Inflammatory macrophage treated with lipopolysaccharide for 1 hour (primary cell): ENCODE results near the gene HMOX2.

Source experiments
- DNase-seq, 2 donors: peaks; one replicate each; pipeline ENCODE4 v3.0.0-alpha.2; 2020 to 2022

HMOX2 gene, protein sequence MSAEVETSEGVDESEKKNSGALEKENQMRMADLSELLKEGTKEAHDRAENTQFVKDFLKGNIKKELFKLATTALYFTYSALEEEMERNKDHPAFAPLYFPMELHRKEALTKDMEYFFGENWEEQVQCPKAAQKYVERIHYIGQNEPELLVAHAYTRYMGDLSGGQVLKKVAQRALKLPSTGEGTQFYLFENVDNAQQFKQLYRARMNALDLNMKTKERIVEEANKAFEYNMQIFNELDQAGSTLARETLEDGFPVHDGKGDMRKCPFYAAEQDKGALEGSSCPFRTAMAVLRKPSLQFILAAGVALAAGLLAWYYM

DNA sequence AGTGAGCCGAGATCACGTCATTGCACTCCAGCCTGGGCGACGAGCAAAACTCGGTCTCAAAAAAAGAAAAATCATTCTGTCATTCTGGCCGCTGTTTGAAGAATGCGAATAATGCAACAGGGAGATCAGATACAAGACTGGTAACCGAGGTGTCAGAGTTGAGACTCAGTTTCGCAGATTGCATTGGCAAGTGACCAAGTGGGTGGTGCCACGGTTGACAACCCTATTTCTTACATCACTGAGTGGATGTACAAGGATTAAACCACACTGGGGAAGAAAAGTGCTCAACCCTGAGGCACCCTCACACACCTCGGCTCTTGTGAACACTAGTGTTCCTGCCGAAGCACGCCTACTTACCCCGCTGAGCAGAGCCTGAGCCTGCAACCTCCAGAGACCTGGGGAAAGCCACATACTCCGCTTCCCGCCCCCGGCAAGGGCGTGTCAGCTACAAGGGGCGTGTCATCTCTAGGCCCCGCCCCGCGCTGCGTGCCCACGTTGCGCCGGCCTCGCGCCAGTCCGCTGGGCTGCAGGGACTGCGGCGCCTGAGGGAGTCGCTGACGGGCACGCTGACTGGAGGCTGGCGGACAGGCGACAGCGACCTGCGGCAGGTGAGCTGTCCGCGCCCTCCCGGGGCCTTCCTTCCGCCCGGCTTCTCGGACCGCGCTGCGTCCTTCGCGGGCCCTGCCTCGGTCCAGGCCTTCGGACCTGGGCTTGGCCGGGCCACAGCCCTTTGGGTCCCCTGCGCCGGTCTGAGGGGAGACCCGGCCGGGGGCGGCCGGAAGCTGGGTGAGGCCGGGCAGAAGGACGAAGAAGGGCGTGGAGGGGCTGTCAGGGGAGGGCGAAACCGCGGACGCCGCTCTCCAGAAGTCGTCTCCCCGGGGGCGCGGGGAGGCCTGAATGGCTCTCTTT is at the start of gene HMOX2:
TSS of gene HMOX2 (plus strand) at position 519 of the 909 bp plus-strand sequence. CDS start 29,127 bp downstream, outside the sequence.
- peak; percentile 92 to 96 for DNase-seq

DNA sequence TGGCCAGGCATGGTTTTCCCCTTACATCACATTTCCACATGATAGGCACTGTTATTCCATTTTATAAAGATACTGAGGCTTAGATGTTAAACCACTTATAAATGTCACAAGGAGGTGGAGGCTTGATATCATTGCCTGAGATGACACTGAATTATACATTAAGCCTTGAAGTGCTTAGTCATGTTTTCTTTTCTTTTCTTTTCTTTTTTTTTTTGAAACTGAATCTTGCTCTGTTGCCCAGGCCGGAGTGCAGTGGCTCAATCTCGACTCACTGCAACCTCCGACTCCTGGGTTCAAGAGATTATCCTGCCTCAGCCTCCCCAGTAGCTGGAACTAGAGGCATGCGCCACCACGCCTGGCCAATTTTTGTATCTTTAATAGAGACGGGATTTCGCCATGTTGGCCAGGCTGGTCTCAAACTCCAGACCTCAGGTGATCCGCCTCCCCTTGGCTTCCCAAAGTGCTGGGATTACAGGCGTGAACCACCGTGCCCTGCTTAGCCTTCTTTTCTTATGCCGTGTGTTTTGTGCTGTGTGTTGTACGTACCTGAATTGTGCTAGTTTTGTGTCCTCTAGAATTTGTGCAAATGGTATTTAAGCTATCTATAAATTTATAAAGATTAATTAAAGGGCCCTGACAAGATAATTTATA is 49.4 kb upstream of the HMOX2 start:
- DNase-seq, result no peak

DNA sequence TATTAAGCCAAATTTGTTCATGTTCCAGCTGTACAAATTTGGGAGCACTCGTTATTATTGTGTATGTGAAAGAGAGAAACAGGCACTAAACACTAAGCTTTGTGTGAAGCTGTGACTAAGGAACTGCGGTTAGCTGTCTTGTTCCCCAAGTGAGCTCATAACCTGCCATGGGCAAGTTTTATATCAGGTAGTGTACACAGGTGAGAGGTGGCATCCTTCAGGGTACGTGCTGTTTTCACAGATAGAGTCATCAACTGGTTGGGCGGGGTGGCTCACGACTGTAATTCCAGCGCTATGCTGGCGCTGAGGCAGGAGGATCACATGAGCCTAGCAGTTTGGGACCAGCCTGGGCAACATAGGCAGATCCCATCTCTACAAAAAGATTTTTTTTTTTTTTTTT is 47.7 kb upstream of the HMOX2 start:
- no peak for DNase-seq

DNA sequence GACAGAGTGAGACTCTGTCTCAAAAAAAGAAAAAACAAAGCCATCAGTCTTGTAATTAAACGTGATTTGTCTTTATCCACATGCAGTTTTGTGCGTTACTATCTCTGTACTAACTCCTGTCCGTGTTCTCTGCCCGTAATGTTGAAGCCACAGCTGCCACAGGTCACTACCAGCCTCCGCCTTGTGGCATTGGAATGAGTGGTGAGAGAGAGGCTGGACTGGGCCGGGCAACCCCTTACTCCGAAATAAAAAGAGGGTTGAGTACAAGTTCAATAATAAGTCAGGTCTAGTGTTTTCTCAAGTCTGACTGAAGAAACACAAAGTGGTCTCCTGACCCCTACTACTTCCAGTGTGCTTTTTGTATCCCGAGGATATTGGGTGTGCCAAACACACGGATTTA is 45.2 kb upstream of the HMOX2 start:
- no peak for DNase-seq

DNA sequence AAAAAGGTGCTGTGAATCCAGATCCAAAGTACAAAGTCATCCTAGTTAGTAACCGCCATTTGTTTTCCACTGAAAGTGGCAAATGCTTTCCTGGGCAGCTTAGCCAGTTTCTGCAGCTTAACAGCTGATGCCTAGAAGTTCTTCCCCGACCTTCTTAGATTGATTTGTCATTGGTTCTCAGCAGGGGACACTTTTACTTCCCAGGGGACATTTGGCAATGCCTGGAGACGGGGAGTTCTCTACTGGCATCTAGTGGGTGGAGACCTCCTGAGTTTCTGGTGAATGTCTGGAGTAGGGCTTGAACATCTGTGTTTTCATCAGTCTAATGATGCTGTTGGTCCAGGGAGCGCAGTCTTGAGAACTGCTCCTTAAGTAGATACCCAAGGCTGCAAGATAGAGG is 43.0 kb upstream of the HMOX2 start:
- no peak for DNase-seq

DNA sequence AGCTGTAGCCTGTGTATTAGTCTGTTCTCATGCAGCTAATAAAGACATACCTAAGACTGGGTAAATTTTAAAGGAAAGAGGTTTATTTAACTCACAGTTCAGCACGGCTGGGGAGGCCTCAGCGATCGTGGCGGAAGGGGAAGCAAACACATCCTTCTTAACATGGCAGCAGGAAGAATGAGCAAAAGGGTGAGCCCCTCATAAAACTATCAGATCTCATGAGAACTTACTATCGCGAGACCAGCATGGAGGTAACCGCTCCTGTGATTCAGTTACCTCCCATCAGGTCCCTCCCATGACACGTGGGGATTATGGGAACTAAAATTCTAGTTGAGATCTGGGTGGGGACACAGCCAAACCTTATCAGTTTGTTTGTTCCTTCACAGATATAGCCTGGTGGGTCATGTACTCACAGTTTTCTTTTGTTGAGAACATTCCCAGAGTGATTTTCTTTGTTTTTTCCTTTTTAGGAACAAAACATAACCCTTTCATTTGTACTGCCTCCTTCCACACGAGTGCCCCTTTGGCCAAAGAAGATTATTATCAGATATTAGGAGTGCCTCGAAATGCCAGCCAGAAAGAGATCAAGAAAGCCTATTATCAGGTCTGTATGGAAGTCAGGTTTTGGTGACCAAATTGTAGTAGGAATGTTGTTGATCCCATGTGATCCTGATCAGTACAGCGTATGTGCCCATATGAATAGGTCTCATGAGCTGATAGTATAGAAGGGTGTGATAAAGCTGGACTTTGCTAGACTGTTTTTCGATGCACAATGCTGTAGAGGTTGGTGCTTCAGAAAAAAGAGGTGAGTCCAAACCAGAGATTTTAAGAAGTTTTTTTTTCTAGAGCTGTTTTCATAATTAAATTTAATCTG is 42.0 kb upstream of the HMOX2 start:
- DNase-seq, result no peak

DNA sequence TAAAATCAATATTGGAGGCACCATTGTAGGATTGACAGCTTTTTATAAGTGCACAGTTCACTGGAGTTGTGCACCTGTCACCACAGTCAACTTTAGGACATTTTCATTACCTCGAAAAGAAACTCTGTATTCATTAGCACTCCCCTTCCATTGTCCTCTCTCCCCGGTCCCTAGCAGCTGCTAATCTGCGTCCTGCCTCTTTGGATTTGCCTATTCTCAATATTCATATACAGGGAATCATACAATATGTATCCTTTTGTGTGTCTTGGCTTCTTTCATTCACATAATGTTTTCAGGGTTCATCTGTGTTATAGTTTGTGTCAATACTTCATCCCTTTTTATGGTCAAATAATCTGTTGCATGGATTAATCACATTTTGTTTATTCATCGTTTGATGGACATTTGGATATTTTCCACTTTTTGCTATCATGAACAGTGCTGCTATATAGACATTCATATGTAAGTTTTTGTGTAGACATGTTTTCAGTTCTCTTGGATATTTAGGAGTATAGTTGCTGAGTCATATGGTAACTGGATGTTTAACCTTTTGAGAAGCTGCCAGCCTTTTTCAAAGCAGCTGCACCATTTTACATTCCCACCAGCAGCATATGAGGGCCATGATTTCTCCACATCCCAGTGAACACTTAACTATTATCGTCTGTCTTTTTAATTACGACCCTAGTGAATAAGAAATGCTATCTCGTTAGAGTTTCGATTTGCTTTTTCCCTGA is 40.7 kb upstream of the HMOX2 start:
- no peak for DNase-seq

DNA sequence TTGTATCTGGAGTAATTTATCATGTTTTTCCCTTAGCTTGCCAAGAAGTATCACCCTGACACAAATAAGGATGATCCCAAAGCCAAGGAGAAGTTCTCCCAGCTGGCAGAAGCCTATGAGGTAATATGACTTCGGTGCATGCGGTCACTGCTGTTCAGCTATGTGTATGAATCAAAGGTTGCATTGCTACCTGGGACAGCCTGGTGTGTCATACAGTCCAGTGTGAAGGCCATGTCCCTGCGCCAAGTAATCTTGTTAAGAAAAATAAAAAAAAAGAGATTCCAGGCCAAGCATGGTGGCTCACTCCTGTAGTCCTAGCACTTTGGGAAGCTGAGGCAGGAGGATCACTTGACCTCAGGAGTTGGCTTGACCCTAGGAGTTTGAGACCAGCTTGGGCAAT is 38.8 kb upstream of the HMOX2 start:
- no peak for DNase-seq

DNA sequence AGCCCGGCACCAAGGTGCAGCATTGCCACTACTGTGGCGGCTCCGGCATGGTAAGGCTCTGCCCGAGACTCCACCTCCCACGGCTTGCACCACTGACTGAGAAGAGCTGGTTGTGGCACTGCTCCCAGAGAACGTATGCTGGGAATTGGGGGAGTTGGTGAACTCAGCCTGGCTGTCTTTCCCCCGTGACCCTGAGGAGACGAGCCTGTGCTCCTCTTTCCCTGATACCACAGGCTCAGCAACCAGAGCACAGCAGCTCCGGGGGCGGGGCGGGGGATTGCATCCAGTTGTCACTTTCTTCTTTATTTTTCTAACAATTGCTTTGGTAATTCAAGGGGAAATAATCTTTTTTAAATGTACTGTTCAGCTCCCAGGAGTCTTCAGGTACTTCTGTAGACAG is 33.8 kb upstream of the HMOX2 start:
- DNase-seq, result no peak

DNA sequence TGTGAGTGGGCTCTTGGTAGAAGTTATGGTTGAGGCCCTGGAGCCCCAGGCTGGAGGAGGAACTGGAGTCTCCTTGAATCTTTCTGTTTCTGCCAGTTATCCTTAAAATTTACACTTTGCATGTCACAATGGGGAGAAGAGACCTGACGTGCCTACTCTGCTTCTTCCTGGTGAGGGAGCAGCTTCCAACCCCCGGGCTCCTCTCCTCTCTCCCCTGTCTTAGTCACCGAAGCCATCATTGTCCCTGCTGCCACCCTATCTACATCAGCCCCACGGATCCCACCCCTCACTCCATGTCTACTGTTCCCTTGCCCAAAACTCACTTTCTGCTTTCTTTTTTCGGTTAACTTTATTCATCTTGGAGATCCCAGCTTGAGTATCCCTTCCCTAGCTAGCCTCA is 32.9 kb upstream of the HMOX2 start:
- DNase-seq, result no peak

DNA sequence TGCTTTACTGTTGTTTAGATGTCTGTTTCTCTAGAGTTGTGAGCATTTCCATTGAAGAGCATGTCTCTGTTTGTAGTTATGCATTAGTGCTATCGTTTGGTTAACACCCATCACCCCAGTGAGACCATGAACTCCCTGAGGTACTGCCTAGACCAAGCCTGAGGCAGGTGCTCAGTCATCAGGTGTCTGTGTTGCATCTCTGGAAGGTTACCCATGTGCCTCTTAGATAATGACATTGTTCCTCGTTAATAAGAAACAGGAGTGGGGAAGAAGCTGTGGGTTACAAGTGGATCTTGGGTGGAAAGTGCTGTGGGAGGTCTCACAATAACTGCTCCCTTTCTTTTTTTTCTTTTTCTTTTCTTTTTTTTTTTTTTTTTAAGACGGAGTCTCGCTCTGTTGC is 32.2 kb upstream of the HMOX2 start:
- DNase-seq, result no peak

DNA sequence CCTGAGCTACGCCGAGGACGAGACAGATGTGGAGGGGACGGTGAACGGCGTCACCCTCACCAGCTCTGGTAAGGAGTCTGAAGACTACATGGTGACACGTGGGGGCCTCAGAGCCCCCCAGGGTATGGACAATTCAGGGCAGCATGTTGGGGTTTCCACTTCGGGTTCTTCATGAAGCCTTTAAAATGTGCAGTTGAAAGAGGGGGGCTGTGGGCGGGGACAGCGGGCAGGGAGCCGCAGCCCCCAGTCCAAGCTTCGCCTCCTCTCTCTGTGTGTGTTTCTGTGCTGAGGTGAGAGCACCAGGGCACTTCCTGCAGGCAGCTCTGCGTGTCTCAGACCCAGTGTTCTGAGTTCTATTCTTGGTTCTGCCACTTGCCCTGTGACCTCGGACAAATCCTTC is 25.8 kb upstream of the HMOX2 start:
- no peak for DNase-seq

DNA sequence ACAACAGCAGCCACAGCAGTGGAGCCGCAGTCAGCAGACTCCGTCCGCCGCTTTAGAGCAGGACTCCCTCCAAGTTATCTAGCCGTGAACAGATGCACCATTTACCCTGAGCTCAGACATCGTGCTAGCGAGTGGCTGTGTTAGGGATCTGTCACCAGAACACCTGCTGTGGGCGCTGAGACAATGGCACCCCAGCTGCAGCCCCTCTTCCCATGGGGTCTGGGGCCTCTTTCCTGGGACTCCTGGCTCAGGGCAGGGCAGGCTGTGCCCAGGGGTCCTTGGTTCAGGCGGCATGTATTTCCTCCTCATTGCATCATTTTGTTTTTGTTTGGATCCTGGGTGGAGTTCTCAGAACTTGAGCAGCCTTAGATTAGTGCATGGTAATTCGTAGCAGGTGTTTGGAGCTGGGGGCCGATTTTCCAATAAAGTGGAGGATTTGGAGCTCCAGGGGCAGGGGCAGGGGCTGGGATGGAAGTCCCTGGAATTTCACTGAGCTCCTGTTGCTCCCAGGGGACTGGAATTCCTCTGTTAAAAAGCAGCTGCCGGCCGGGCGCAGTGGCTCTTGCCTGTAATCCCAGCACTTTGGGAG is 25.2 kb upstream of the HMOX2 start:
- no peak for DNase-seq

DNA sequence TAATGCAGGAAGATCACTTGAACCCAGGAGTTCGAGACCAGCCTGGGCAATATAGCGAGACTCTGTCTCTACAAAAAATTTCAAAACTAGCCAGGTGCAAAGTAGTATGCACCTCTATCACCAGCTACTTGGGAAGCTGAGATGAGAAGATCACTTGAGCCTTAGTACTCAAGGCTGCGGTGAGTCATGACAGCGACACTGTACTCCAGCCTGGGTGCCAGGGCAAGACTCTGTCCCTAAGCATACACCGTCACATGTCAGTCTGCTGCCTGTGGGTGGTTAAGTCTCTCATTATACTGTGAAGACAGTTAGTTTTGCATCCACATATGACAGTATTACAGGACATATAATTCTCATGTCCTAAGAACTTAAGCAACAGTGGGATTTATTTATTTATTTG is 23.5 kb upstream of the HMOX2 start:
- peak in 1 of 2 donors; percentile 19 for DNase-seq

DNA sequence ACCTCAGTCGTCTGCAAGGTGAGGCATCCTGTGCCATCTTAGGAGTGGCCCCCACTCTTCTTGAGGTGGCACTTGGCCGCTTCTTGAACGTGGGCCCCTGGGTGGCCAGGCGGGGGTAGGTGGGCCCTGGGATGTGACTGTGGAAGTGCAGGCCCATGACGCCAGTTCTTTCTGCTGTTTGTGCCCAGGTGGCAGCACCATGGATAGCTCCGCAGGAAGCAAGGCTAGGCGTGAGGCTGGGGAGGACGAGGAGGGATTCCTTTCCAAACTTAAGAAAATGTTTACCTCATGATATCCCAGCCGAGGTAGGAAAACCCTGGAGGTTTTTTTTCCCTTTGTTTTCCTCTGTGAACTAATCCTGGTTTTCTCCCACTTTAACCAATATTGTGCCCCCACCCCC is 21.6 kb upstream of the HMOX2 start:
- DNase-seq, result no peak

DNA sequence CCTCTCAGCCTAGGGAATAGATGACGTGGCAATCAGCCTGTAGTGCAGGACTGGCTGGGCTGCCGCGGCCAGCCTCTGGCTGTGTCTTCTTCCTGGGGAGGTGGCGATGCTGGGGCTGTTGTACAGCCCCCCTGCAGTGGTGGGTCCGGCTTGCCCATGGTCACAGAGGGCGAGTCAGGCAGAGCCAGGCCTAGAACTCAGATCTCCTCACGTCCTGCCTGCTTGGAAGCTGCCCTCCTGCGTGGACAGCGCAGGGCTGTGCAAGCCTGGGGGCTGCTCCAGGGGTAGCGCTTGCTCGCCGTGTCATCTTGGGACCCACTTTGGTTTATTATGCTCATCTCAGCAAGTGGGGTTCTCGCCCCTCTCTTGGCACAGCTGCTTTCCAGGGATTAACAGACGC is 21.1 kb upstream of the HMOX2 start:
- DNase-seq, result no peak

DNA sequence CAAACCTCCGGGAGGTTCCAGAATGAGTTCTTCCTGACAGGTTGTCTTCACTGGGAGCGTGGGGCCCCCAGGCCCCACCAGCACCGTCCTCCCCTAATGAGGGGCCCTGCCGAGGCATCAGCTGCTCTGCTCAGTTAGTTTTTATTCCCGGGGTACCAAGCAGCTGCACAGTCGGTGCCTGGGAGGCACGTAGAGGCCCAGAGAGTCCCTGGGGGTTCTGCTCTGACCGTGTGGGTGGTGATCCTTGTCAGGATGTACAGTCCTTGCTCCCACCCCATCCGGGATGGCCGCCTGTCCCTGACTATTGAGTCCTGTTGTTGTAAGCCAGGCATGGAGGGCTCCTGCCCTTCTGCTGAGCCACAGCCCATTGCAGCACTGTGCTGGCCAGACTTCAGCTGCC is 20.2 kb upstream of the HMOX2 start:
- DNase-seq, result no peak

DNA sequence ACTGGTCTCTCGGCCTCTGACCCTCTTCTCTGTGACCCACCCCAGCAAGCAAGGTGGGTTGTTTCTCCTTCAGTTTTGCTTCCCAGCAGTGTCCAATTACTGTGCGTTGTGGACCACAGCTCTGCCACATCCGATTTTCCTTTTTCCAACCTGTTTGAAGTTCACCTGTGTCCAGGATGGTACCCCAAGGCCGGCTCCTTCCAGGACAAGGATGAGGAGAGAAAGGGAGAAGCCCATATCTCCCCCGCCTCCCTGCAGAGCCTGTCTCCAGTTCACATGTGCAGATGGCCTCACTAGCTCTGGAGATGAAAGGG is 15.3 kb upstream of the HMOX2 start:
- no peak for DNase-seq

DNA sequence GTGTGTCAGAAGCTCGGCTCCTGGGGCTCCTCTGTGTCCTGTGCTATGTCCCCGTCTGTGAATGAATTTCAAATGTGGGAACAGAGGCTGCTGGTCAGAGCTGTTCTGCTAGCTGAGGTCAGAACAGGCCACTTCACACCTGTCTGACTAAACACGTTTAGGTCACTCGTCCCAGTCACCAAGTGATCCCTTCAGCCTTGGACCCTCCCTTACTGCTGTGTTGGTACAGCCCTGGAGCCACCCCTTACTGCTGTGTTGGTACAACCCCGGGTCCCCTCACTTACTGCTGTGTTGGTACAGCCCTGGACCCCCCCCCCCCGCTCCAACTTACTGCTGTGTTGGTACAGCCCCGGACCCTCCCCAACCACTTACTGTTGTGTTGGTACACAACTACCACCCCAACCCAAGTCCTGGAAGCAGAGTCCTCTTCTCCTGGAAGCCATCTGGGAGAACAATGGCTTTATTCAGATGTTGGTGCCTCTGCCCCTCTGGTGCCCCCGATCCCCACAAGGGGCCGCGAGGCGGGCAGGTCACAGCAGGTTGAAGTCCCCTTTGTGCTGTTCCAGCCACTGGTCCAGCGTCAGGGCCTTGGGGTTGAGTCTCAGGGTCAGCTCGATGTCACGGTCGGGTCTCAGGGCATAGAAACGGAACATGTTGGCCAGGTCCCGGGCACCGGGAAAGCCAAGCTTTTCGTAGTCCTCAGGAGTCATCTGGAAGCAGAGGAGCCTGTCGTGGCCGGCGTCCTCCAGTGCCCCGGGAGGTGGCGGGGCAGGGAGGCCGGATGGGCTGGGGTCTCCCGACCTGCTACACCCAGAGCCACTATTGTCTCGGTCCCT is 14.7 kb upstream of the HMOX2 start:
- DNase-seq, result no peak

DNA sequence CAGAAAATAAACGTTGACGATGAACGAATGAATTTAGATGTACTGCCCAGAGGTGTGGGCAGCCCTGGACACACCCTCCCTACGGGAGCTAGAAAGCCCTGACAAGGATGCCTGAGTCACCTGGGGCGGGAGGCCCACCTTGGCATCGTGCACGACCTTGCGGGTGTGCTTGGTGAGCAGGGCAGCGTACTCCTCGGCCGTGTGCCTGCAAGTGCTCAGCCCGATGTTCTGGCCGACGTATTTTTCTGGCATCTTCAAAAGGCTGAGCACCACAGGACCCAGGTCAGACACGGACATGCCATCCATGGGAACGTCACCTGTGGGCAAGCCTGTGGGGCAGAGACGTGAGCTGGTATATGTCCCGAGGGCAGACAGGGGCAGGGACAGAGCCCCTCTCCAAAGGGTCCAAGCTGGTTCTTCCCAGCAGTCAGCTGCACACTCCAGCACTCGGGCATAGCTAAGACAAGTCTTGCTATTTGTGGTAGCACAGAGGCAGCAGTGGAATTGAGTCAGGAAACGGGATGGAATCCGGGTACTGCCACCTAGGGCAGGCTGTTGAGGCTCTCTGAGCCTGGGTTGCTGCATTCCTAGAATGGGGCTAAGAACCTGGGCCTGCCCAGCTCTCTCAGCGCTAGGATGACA is 12.6 kb upstream of the HMOX2 start:
- no peak for DNase-seq
